Type B pancreatic cell (in vitro differentiated cells): Measurements from ENCODE around the gene AFDN. TPM values are rescaled to one million over a fixed set of nuclear protein-coding genes. Genes with fewer than 3 reads are reported as not detected.

Source experiments
- DNase-seq: peaks from one replicate; pipeline ENCODE4 v3.0.0; 2021; ENCODE audit warnings: mixed read lengths; ENCODE audit not compliant: unreplicated experiment; ENCODE audit errors: extremely low spot score
- H3K27ac Mint-ChIP-seq: 2 replicates; pipeline ENCODE4 v1.8.0; 2021; ENCODE audit warnings: mild to moderate bottlenecking, mixed read lengths
- H3K27me3 Mint-ChIP-seq: 2 replicates; pipeline ENCODE4 v1.8.0; 2021; ENCODE audit warnings: mixed read lengths
- H3K36me3 Mint-ChIP-seq: 2 replicates; pipeline ENCODE4 v1.8.0; 2021; ENCODE audit warnings: mixed read lengths
- H3K4me1 Mint-ChIP-seq: one replicate; pipeline ENCODE4 v1.8.0; 2021; ENCODE audit warnings: mixed read lengths; ENCODE audit not compliant: unreplicated experiment
- H3K4me3 Mint-ChIP-seq: 2 replicates; pipeline ENCODE4 v1.8.0; 2021; ENCODE audit warnings: mild to moderate bottlenecking, mixed read lengths
- H3K9me3 Mint-ChIP-seq: 2 replicates; pipeline ENCODE4 v1.8.0; 2021; ENCODE audit warnings: mixed read lengths
- total RNA-seq: library from RNA; stranded (reverse); gene quantifications from 2 replicates; pipeline ENCODE4 v1.2.1, GENCODE V29; 2021; ENCODE audit warnings: low replicate concordance
- TF ChIP-seq, protein P1 (sequence below): fragments of 200-600 bp; sonication (generic); conservative IDR thresholded peaks from 2 replicates; pipeline ENCODE4 v1.5.0; 2021; ENCODE audit warnings: antibody characterized with exemption, mild to moderate bottlenecking

Gene AFDN
- total RNA-seq, 1 donor from 2014 or later: 154 TPM

DNA sequence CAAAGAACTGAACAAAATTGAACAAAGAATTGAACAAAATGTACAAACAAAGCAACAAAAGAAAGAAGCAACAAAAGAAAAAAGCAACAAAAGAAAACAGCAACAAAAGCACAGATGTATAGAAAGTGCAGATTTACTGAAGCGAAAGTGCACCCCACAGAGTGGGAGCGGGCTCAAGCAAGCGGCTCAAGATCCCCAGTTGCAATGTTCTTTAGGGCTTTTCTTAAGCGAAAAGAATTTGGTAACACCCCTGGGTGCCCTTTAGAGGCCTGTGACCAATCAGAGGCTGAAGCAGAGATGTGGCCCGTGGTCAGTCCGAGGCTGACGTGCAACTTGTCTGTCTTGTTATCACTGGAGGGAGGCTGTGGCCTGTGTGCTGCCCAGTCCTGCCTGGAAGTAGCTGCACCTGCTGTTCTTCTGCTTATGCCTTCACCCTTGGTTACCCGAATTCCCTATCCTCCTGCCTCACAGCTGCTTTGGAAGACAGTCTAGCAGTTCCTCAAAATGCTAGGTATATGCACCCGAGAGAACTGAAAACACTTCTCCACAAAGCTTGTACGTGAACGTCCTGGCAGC lies 157.5 kb downstream of the AFDN start:
- no peak for DNase-seq
- peaks cover 15% of the 10 kb centered on the region for H3K4me1 Mint-ChIP-seq

DNA sequence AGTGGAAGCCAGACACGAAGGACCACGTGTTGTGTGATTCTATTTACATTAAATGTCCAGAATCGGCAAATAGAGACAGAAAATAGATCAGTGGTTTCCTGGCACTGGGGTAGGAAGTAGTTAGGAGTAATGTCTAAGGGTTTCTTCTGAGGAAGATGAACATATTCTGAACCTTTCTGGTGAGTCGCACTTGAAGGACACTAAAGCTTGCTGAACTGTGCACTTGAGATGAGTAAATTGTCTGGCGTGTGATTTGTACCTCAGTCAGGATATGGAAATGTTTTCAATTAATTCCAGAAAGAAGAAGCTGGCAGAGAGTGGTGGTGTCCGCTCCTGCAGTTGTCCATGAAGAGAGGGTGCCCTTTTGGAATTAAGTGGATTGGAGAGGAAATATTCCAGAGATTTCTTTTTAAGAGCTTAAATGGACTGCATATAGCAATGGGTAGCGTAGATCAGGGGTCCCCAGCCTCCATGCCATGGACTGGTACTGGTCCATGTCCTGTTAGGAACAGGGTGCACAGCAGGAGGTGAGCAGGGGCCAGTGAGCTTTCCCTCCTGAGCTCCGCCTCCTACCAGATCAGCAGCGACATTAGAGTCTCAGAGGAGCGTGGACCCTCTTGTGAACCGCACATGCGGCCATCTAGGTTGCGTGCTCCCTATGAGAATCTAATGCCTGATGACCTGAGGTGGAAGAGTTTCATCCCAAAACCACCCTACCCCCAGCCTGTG lies 158.3 kb downstream of the AFDN start:
- H3K9me3 Mint-ChIP-seq: no peaks in the 10 kb centered on the region

More for the DNA sequence above, 157.5 kb downstream of the AFDN start:
- H3K9me3 Mint-ChIP-seq: no peaks in the 10 kb centered on the region
- no peaks in the 10 kb centered on the region for H3K27me3 Mint-ChIP-seq
- no peaks in the 10 kb centered on the region for H3K36me3 Mint-ChIP-seq
- no peak overlapping the region for H3K27ac Mint-ChIP-seq
- TF ChIP-seq, protein P1, sequence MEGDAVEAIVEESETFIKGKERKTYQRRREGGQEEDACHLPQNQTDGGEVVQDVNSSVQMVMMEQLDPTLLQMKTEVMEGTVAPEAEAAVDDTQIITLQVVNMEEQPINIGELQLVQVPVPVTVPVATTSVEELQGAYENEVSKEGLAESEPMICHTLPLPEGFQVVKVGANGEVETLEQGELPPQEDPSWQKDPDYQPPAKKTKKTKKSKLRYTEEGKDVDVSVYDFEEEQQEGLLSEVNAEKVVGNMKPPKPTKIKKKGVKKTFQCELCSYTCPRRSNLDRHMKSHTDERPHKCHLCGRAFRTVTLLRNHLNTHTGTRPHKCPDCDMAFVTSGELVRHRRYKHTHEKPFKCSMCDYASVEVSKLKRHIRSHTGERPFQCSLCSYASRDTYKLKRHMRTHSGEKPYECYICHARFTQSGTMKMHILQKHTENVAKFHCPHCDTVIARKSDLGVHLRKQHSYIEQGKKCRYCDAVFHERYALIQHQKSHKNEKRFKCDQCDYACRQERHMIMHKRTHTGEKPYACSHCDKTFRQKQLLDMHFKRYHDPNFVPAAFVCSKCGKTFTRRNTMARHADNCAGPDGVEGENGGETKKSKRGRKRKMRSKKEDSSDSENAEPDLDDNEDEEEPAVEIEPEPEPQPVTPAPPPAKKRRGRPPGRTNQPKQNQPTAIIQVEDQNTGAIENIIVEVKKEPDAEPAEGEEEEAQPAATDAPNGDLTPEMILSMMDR: no peak
- no peak overlapping the region for H3K4me3 Mint-ChIP-seq

DNA sequence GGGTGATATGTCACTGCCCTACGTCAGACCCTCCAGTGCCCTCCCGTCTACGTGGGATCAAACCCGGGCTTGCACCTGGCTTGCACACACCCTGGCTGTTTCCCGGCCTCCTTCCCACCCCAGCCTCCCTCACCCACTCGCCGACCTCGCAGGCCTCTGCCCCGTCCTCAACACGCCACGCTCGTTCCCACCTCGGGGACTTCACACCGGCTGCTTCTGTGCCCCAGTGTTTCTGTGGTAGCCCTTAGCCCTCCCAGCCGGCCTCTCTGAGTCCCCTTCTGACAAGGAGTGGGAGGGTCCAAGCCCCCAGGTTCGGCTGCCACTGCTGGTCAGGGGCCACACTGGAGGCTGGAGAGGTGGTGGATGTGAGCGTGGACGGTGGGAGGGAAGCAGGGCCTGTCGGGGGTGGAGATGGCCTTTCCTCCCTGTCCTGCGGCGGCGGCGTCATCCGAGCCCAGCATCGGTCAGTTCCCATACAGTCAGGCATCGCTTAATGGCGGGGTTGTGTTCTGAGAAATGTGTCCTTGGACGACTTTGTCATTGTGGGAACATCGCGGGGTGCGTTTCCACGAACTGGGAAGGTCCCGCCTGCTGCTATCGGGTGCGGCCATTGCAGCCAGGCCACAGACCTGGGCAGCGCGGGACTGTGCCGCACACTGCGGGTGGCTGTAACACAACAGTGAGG lies 159.3 kb downstream of the AFDN start:
- no peak for DNase-seq
- no peaks in the 10 kb centered on the region for H3K27me3 Mint-ChIP-seq
- H3K4me1 Mint-ChIP-seq: peaks cover 8% of the 10 kb centered on the region
- H3K4me3 Mint-ChIP-seq: no peak overlapping the region
- H3K9me3 Mint-ChIP-seq: no peaks in the 10 kb centered on the region
- H3K36me3 Mint-ChIP-seq: no peaks in the 10 kb centered on the region
- no peak overlapping the region for H3K27ac Mint-ChIP-seq
- TF ChIP-seq, protein P1: no peak

More for the DNA sequence above, 158.3 kb downstream of the AFDN start:
- Mint-ChIP-seq H3K36me3 (no peaks in the 10 kb centered on the region), H3K27me3 (no peaks in the 10 kb centered on the region), H3K4me1 (peaks cover 13% of the 10 kb centered on the region), H3K27ac (no peak overlapping the region), H3K4me3 (no peak overlapping the region)
- TF ChIP-seq, protein P1: no peak
- no peak for DNase-seq

DNA sequence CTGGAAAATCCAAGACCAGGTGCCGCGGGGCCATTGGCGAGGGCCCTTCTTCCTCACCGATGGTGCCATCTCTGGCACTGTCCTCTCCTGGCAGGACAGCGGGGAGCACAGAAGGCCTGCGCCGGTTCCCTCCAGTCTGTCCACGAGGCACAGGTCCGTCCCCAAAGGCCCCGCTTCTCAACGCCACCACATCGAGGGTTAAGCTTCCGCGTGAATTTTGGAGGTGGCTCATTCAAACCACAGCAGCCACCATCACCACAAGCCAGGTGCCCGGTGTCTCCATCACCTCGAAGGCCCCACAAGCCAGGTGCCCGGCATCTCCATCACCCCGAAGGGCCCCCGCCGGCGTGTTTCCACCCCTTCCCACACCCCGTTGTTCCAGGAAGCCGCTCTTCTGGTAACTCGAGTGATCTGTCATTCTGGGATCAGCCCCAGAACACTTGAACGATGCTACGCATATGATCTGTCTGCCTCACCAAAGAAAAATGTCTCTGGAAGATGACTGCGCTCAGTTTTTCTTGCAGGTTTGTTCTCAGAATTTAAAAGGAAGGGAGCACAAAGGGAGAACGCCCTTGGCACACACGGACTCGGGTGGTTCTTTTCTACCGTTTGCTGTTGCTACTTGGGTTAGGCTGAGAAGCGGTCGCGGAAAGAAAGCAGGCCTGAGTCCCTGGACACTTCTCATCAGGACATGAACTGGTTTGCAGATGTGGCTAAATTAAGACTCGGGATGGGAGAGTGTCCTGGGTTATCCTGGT lies 160.9 kb downstream of the AFDN start:
- no peak for DNase-seq
- TF ChIP-seq, protein P1: no peak
- Mint-ChIP-seq H3K9me3 (no peaks in the 10 kb centered on the region), H3K27me3 (no peaks in the 10 kb centered on the region), H3K4me3 (no peak overlapping the region), H3K4me1 (no peaks in the 10 kb centered on the region), H3K27ac (no peak overlapping the region), H3K36me3 (no peaks in the 10 kb centered on the region)

DNA sequence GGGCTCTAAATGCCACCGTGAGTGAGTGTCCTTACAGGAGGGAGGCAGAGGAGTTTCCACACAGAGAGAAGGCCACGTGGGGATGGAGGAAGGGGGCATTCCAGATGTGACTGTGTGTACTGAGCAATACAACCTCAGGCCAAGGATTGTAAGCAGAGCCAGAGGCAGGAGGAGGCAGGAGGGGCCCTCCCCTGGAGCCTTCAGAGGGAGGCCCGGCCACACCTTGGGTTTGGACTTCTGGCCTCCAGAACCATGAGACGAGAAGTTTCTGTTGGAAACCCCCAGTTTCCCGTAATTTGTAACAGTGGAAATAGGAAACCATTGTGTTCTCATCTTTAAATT lies 161.4 kb downstream of the AFDN start:
- no peak overlapping the region for H3K27ac Mint-ChIP-seq
- no peaks in the 10 kb centered on the region for H3K9me3 Mint-ChIP-seq
- TF ChIP-seq, protein P1: no peak
- H3K27me3 Mint-ChIP-seq: no peaks in the 10 kb centered on the region
- DNase-seq: no peak
- H3K4me1 Mint-ChIP-seq: no peaks in the 10 kb centered on the region
- H3K36me3 Mint-ChIP-seq: no peaks in the 10 kb centered on the region
- no peak overlapping the region for H3K4me3 Mint-ChIP-seq
